Measurements from ENCODE around the gene DMTF1.
"Not testable (repeated sequence)": the region's sequence is repeated elsewhere in the genome, so short reads cannot be mapped to it uniquely, and the experiment has no call there.

The DMTF1 gene

DNA sequence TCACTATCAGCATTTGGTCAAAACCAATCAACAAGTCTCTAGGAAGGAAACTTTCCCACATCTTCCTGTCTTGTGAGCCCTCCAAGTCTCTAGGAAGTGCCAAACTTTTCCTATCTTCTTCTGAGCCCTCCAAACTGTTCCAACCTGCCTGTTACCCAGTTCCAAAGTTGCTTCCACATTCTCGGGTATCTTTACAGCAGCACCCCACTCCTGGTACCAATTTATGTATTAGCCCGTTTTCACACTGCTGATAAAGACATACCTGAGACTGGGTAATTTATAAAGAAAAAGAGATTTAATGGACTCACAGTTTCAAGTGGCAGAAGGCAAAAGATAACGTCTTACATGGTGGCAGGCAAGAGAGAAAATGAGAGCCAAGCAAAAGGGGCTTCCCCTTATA is 53.4 kb downstream of the DMTF1 start:
- not testable (repeated sequence) for H3K4me3 ChIP-seq (ENCODE audit: low read depth in 1 of 5, low read length in 5 of 5); H3K36me3 ChIP-seq (ENCODE audit: control insufficient read depth in 5 of 5, insufficient read depth in 5 of 5, low read length in 5 of 5); H3K27ac ChIP-seq (ENCODE audit: low read depth, low read length); H3K27me3 ChIP-seq (ENCODE audit: control insufficient read depth in 5 of 5, insufficient read depth in 4 of 5, low read length in 5 of 5); H3K9ac ChIP-seq (ENCODE audit: low read length in 5 of 5)
- Histone ChIP-seq H3K9me3 (ENCODE audit: control insufficient read depth in 5 of 5, low read length in 5 of 5) (peaks cover 0 to 21% (median 11%) of the 10 kb centered on the region in 5 donors), H3K4me1 (ENCODE audit: control insufficient read depth in 5 of 5, insufficient read depth in 5 of 5, low read length in 5 of 5) (peaks cover 0 to 10% (median 0%) of the 10 kb centered on the region in 5 donors)

DNA sequence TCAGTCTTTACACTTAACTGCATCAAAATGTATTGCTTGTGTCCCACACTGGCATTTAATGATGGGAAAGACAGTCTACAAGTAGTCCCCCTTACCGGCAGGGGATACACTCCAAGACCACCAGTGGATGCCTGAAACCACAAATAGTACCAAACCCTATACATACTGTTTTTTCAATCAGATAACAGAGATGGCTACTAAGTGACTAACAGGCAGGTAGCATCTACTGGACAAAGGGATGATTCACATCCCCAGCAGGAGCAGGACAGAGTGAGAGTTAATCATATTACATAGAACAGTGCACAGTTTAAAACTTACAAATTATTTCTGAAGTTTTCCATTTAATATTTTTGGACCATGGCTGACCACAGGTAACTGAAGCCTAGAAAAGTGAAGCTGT is 54.1 kb downstream of the DMTF1 start:
- H3K9ac ChIP-seq (ENCODE audit: low read length in 5 of 5): no peak overlapping the region
- no peak overlapping the region for H3K4me3 ChIP-seq (ENCODE audit: low read depth in 1 of 5, low read length in 5 of 5)
- peaks cover 0 to 9% (median 0%) of the 10 kb centered on the region in 5 donors for H3K4me1 ChIP-seq (ENCODE audit: control insufficient read depth in 5 of 5, insufficient read depth in 5 of 5, low read length in 5 of 5)
- no peaks in the 10 kb centered on the region for H3K27me3 ChIP-seq (ENCODE audit: control insufficient read depth in 5 of 5, insufficient read depth in 4 of 5, low read length in 5 of 5)
- peaks cover 0 to 7% (median 3%) of the 10 kb centered on the region in 5 donors for H3K36me3 ChIP-seq (ENCODE audit: control insufficient read depth in 5 of 5, insufficient read depth in 5 of 5, low read length in 5 of 5)
- H3K27ac ChIP-seq (ENCODE audit: low read depth, low read length): no peak overlapping the region
- H3K9me3 ChIP-seq (ENCODE audit: control insufficient read depth in 5 of 5, low read length in 5 of 5): peaks cover 0 to 21% (median 11%) of the 10 kb centered on the region in 5 donors

DNA sequence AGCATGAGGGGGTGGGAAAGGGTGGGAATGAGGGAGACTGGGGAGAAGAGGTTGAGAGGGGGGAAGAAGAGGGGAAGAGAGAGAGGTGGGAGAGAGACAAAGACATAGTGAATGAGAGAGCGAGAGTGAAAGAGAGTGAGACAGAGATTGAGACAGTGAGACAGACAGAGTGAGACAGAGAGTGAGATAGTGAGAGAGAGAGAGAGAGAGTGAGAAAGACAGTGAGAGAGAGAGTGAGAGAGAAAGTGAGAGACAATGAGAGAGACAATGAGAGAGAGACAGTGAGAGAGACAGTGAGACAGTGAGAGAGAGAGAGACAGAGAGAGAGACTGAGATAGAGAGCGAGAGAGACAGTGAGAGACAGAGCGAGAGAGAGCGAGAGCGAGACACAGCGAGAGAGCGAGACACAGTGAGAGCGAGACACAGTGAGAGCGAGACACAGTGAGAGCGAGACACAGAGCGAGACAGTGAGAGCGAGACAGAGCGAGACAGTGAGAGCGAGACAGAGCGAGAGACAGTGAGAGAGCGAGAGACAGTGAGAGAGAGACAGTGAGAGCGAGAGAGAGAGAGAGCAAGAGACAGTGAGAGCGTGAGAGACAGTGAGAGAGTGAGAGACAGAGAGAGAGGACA is 57.2 kb downstream of the DMTF1 start:
- no peak overlapping the region for H3K4me3 ChIP-seq (ENCODE audit: low read depth in 1 of 5, low read length in 5 of 5)
- no peaks in the 10 kb centered on the region for H3K27me3 ChIP-seq (ENCODE audit: control insufficient read depth in 5 of 5, insufficient read depth in 4 of 5, low read length in 5 of 5)
- H3K36me3 ChIP-seq (ENCODE audit: control insufficient read depth in 5 of 5, insufficient read depth in 5 of 5, low read length in 5 of 5): peaks cover 0 to 7% (median 0%) of the 10 kb centered on the region in 5 donors
- peaks cover 0 to 21% (median 11%) of the 10 kb centered on the region in 5 donors for H3K9me3 ChIP-seq (ENCODE audit: control insufficient read depth in 5 of 5, low read length in 5 of 5)
- H3K9ac ChIP-seq (ENCODE audit: low read length in 5 of 5): no peak overlapping the region
- H3K4me1 ChIP-seq (ENCODE audit: control insufficient read depth in 5 of 5, insufficient read depth in 5 of 5, low read length in 5 of 5): peaks cover 3 to 31% (median 16%) of the 10 kb centered on the region in 5 donors
- H3K27ac ChIP-seq (ENCODE audit: low read depth, low read length): no peak overlapping the region

DNA sequence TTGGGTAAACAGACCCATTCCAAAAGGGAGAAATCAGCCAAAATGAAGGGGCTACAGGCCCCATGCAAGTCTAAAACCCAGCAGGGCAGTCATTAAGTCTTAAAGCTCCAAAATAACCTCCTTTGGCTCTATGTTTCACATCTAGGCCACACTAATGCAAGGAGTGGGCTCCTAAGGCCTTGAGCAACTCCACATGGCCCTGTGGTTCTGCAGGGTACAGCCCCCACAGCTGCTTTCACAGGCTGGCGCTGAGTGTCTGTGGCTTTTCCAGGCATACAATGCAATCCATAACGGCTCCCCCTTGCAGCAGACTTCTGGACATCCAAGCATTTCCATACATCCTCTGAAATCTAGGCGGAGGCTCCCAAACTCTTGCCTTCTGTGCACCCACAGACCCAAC is 58.3 kb downstream of the DMTF1 start:
- peaks cover 0 to 13% (median 8%) of the 10 kb centered on the region in 5 donors for H3K9me3 ChIP-seq (ENCODE audit: control insufficient read depth in 5 of 5, low read length in 5 of 5)
- H3K36me3 ChIP-seq (ENCODE audit: control insufficient read depth in 5 of 5, insufficient read depth in 5 of 5, low read length in 5 of 5): peaks cover 0 to 7% (median 0%) of the 10 kb centered on the region in 5 donors
- H3K9ac ChIP-seq (ENCODE audit: low read length in 5 of 5): no peak overlapping the region
- H3K27me3 ChIP-seq (ENCODE audit: control insufficient read depth in 5 of 5, insufficient read depth in 4 of 5, low read length in 5 of 5): no peaks in the 10 kb centered on the region
- H3K4me1 ChIP-seq (ENCODE audit: control insufficient read depth in 5 of 5, insufficient read depth in 5 of 5, low read length in 5 of 5): peaks cover 3 to 32% (median 16%) of the 10 kb centered on the region in 5 donors
- H3K4me3 ChIP-seq (ENCODE audit: low read depth in 1 of 5, low read length in 5 of 5): no peak overlapping the region
- H3K27ac ChIP-seq (ENCODE audit: low read depth, low read length): no peak overlapping the region

DNA sequence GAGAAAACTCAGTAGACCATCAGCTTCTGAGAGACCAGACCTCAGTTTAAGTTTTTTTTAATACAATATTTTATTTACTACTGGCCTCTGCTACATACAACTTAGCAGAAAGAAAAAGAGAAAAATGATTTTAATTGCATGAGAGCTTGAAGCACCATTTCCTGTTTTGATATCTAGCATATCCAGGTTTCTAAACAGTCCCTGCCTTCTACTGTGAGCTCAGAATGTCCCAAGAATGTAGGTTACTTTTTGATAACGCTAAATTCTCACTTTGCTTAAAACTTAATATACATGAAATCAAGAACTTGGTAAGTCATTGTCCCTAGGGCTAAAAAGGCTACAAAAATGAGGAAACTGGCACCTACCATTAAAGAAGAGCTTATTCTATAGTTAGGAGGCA is 60.2 kb downstream of the DMTF1 start:
- peaks cover 0 to 4% (median 0%) of the 10 kb centered on the region in 5 donors for H3K36me3 ChIP-seq (ENCODE audit: control insufficient read depth in 5 of 5, insufficient read depth in 5 of 5, low read length in 5 of 5)
- H3K9me3 ChIP-seq (ENCODE audit: control insufficient read depth in 5 of 5, low read length in 5 of 5): no peaks in the 10 kb centered on the region
- H3K9ac ChIP-seq (ENCODE audit: low read length in 5 of 5): no peak overlapping the region
- H3K4me3 ChIP-seq (ENCODE audit: low read depth in 1 of 5, low read length in 5 of 5): no peak overlapping the region
- peaks cover 5 to 45% (median 27%) of the 10 kb centered on the region in 5 donors for H3K4me1 ChIP-seq (ENCODE audit: control insufficient read depth in 5 of 5, insufficient read depth in 5 of 5, low read length in 5 of 5)
- H3K27ac ChIP-seq (ENCODE audit: low read depth, low read length): no peak overlapping the region
- no peaks in the 10 kb centered on the region for H3K27me3 ChIP-seq (ENCODE audit: control insufficient read depth in 5 of 5, insufficient read depth in 4 of 5, low read length in 5 of 5)

DNA sequence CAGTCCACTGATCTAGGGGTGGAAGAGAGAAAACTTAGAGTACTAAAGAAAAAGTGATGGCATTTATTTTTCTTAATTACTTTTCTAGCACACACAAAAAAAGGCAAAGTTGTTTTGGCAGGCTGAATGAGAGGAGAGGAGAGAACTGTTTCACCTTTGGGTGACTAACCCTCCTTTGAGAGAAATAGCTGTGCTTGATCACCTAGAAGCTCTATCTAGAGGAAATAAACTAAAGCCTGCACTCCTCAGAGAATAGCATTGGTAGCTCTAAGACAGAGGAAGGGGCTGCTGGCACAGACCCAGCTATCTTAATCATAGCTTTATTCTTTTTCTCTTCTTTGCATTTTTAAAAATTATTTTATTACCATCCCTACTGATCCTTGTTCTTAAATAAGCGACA is 61.0 kb downstream of the DMTF1 start:
- Histone ChIP-seq H3K27ac (ENCODE audit: low read depth, low read length) (no peak overlapping the region), H3K4me3 (ENCODE audit: low read depth in 1 of 5, low read length in 5 of 5) (no peak overlapping the region), H3K9ac (ENCODE audit: low read length in 5 of 5) (peak overlapping the region in 1 of 5 donors; percentile 16), H3K9me3 (ENCODE audit: control insufficient read depth in 5 of 5, low read length in 5 of 5) (no peaks in the 10 kb centered on the region), H3K27me3 (ENCODE audit: control insufficient read depth in 5 of 5, insufficient read depth in 4 of 5, low read length in 5 of 5) (no peaks in the 10 kb centered on the region), H3K4me1 (ENCODE audit: control insufficient read depth in 5 of 5, insufficient read depth in 5 of 5, low read length in 5 of 5) (peaks cover 5 to 51% (median 34%) of the 10 kb centered on the region in 5 donors), H3K36me3 (ENCODE audit: control insufficient read depth in 5 of 5, insufficient read depth in 5 of 5, low read length in 5 of 5) (peaks cover 0 to 4% (median 0%) of the 10 kb centered on the region in 5 donors)

DNA sequence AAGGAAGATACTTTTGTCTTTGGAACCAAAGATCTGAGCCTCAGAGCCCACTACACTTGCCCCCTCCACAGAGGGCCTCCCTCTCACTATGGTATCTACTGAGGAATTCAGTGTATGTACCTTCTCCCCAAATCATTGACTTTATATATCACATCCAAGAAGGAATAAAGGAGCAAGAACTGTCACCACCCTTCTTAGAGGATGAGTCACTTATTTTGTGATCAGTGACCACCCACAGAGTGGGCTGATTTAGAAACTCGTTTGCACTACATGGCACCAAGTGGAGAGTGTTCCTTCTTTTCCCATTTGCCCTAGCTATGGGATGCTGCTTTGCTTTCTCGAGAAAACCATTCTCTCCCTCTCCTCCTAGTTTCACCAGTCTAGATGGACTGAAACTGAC is 61.6 kb downstream of the DMTF1 start:
- Histone ChIP-seq H3K4me3 (ENCODE audit: low read depth in 1 of 5, low read length in 5 of 5) (no peak overlapping the region), H3K36me3 (ENCODE audit: control insufficient read depth in 5 of 5, insufficient read depth in 5 of 5, low read length in 5 of 5) (peaks cover 0 to 4% (median 0%) of the 10 kb centered on the region in 5 donors), H3K27ac (ENCODE audit: low read depth, low read length) (no peak overlapping the region), H3K27me3 (ENCODE audit: control insufficient read depth in 5 of 5, insufficient read depth in 4 of 5, low read length in 5 of 5) (no peaks in the 10 kb centered on the region), H3K9me3 (ENCODE audit: control insufficient read depth in 5 of 5, low read length in 5 of 5) (no peaks in the 10 kb centered on the region), H3K9ac (ENCODE audit: low read length in 5 of 5) (no peak overlapping the region), H3K4me1 (ENCODE audit: control insufficient read depth in 5 of 5, insufficient read depth in 5 of 5, low read length in 5 of 5) (peaks cover 5 to 57% (median 40%) of the 10 kb centered on the region in 5 donors)

DNA sequence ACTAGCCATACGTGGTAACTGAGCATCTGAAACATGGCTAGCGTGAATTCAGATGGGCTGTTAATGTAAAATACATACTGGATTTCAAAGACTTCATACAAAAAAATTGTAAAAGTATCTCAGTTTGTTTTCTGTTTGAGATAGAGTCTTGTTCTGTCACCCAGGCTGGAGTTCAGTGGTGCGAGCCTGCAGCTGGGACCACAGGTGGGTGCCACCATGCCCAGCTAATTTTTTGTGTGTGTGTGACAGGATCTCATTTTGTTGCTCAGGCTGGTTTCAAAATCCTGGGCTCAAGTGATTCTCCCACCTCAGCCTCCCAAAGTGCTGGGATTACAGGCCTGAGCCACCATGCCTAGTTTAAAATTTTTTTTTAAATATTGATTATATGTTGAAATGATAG is 62.8 kb downstream of the DMTF1 start:
- H3K27me3 ChIP-seq (ENCODE audit: control insufficient read depth in 5 of 5, insufficient read depth in 4 of 5, low read length in 5 of 5): no peaks in the 10 kb centered on the region
- H3K9me3 ChIP-seq (ENCODE audit: control insufficient read depth in 5 of 5, low read length in 5 of 5): no peaks in the 10 kb centered on the region
- no peak overlapping the region for H3K4me3 ChIP-seq (ENCODE audit: low read depth in 1 of 5, low read length in 5 of 5)
- peaks cover 0 to 4% (median 0%) of the 10 kb centered on the region in 5 donors for H3K36me3 ChIP-seq (ENCODE audit: control insufficient read depth in 5 of 5, insufficient read depth in 5 of 5, low read length in 5 of 5)
- no peak overlapping the region for H3K27ac ChIP-seq (ENCODE audit: low read depth, low read length)
- H3K9ac ChIP-seq (ENCODE audit: low read length in 5 of 5): no peak overlapping the region
- H3K4me1 ChIP-seq (ENCODE audit: control insufficient read depth in 5 of 5, insufficient read depth in 5 of 5, low read length in 5 of 5): peaks cover 5 to 58% (median 41%) of the 10 kb centered on the region in 5 donors

DNA sequence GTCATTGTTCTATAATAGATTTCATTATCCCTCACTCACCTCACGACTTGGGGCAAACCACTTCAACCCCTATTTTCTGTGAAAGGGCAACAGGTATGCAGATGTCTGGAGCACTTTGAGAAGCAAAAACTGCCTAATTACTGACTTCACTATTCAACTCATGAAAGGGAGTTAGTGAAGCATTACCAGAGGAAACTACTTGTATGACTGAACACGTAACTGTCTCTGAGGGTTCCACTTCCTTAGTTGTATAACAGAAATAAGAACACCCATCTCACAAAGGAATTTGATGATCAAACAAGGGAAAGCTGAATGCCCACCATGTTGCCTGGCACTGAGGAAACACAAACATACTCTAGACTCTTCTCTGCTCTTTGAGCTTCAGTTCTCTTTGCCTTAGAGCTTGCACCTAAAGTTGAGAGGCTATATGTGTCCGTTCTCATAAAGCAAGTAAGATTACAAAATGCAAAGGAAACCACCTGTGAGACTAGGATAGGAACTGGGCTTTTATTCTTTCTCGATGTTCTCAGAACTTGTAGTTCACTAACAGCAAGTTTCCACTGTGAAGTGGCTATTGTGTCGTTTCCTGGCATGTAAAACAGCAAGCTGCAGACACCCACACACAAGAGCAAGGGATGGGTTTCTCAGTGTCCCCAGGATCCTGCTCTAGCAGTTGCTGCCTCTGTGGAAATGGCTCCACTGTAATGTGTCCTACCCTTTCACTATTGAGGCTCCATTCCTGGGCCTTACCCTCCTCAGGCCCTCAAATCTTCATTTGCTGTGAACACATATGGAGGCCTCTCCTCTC is 64.7 kb downstream of the DMTF1 start:
- no peaks in the 10 kb centered on the region for H3K36me3 ChIP-seq (ENCODE audit: control insufficient read depth in 5 of 5, insufficient read depth in 5 of 5, low read length in 5 of 5)
- no peaks in the 10 kb centered on the region for H3K27me3 ChIP-seq (ENCODE audit: control insufficient read depth in 5 of 5, insufficient read depth in 4 of 5, low read length in 5 of 5)
- peak overlapping the region; percentile 88 for H3K27ac ChIP-seq (ENCODE audit: low read depth, low read length)
- H3K9me3 ChIP-seq (ENCODE audit: control insufficient read depth in 5 of 5, low read length in 5 of 5): no peaks in the 10 kb centered on the region
- H3K4me1 ChIP-seq (ENCODE audit: control insufficient read depth in 5 of 5, insufficient read depth in 5 of 5, low read length in 5 of 5): peaks cover 8 to 68% (median 48%) of the 10 kb centered on the region in 5 donors
- H3K4me3 ChIP-seq (ENCODE audit: low read depth in 1 of 5, low read length in 5 of 5): peak overlapping the region in 2 of 5 donors; percentile 14 to 16
- peak overlapping the region in 1 of 5 donors; percentile 12 for H3K9ac ChIP-seq (ENCODE audit: low read length in 5 of 5)
